HCT116 (cell line): ENCODE results near the gene PLB1. TPM values are rescaled to one million over a fixed set of nuclear protein-coding genes. Genes with fewer than 3 reads are reported as not detected.

Experiments used
- ATAC-seq: fragments of 200-7000 bp; cut with Tn5 transposase; 2 replicates; pipeline ENCODE4 v1.9.1; 2020; ENCODE audit warnings: mild to moderate bottlenecking, moderate library complexity
- BruUV-seq: library from RNA; stranded (reverse); fragments of 400-500 nt; replicated peaks from 2 replicates; lab custom pipeline; 2021; lab: Mats Ljungman, UMichigan
- CTCF ChIA-PET: fragments of 300-600 bp; sonication (Branson Sonifier 250); formaldehyde crosslinking; loops from one replicate; lab custom pipeline; 2021; ENCODE audit warnings: antibody characterized with exemption; lab: Charles Lee
- POLR2A ChIA-PET: fragments of 300-600, 350-600 bp; sonication (Branson Sonifier 250); formaldehyde crosslinking; loops from one replicate; lab custom pipeline; 2021; ENCODE audit warnings: antibody characterized with exemption; lab: Charles Lee
- RAD21 ChIA-PET, 2 experiments: fragments of 300-600 bp; sonication (Branson Sonifier 250); formaldehyde crosslinking; loops; one replicate each; lab custom pipeline; 2023; ENCODE audit warnings: low total read pairs in 2 of 2; ENCODE audit not compliant: uncharacterized antibody in 2 of 2, unreplicated experiment in 2 of 2, low non-redundant PET in 1 of 2; lab: Charles Lee
- DNase-seq: peaks from one replicate; pipeline ENCODE4 v3.0.0-alpha.2; 2010; ENCODE audit warnings: low read depth, low spot score
- H2AFZ ChIP-seq: fragments of 200-600 bp; shearing (Covaris generic), sonication (generic); 2 replicates; pipeline ENCODE4 v1.6.1; 2017; ENCODE audit warnings: low read depth, mixed run types, mixed read lengths, antibody characterized with exemption, low read length; ENCODE audit not compliant: poor library complexity, severe bottlenecking
- H3K27ac ChIP-seq: 2 replicates; pipeline ENCODE4 v1.5.1; 2012; ENCODE audit warnings: low read depth, low read length
- H3K27me3 ChIP-seq: fragments of 200-600 bp; sonication (generic); 2 replicates; pipeline ENCODE4 v1.6.1; 2016; ENCODE audit warnings: mixed run types, low read length, mixed read lengths; ENCODE audit not compliant: insufficient read depth
- H3K36me3 ChIP-seq, 2 experiments: fragments of 200-500 bp in 1 of 2; fragments of 200-600 bp in 1 of 2; sonication (Bioruptor generic) in 1 of 2; sonication (generic) in 1 of 2; 2 replicates each; pipeline versions ENCODE4 v1.5.1 to v1.6.1; 2014 to 2016; ENCODE audit warnings: low read length in 2 of 2, inconsistent platforms in 1 of 2, mixed read lengths in 1 of 2, mixed run types in 1 of 2; ENCODE audit not compliant: insufficient read depth in 2 of 2, control insufficient read depth in 1 of 2
- H3K4me1 ChIP-seq, 2 experiments: fragments of 200-600 bp in 1 of 2; sonication (generic) in 1 of 2; 2 replicates each; pipeline versions ENCODE4 v1.5.1 to v1.6.1; 2012 to 2017; ENCODE audit warnings: low read length in 2 of 2, inconsistent platforms in 1 of 2, mild to moderate bottlenecking in 1 of 2, mixed read lengths in 1 of 2, mixed run types in 1 of 2, moderate library complexity in 1 of 2; ENCODE audit not compliant: insufficient read depth in 2 of 2, control insufficient read depth in 1 of 2
- H3K4me2 ChIP-seq: fragments of 200-600 bp; sonication (generic); 2 replicates; pipeline ENCODE4 v1.6.1; 2017; ENCODE audit warnings: mixed run types, low read length, mixed read lengths
- H3K4me3 ChIP-seq, 2 experiments: fragments of 200-600 bp in 1 of 2; sonication (generic) in 1 of 2; replicated peaks in 1 of 2; 2 replicates each; pipeline ENCODE4 v1.5.1; 2011 to 2016; ENCODE audit warnings: low read length in 2 of 2, control low read depth in 1 of 2, low read depth in 1 of 2, mild to moderate bottlenecking in 1 of 2, mixed read lengths in 1 of 2, mixed run types in 1 of 2
- H3K79me2 ChIP-seq: fragments of 200-600 bp; sonication (generic); 2 replicates; pipeline ENCODE4 v1.6.1; 2017; ENCODE audit warnings: mild to moderate bottlenecking, mixed run types, low read length, moderate library complexity, mixed read lengths; ENCODE audit not compliant: insufficient read depth
- H3K9ac ChIP-seq: fragments of 200-600 bp; sonication (generic); 2 replicates; pipeline ENCODE4 v1.6.1; 2016; ENCODE audit warnings: low read length, mixed read lengths
- H3K9me2 ChIP-seq: fragments of 200-600 bp; sonication (generic), shearing (Covaris generic); 2 replicates; pipeline ENCODE4 v1.6.1; 2017; ENCODE audit warnings: mixed run types, mild to moderate bottlenecking, moderate library complexity; ENCODE audit not compliant: insufficient read depth
- H3K9me3 ChIP-seq, 2 experiments: fragments of 200-500 bp in 1 of 2; fragments of 200-600 bp in 1 of 2; sonication (Bioruptor generic) in 1 of 2; sonication (generic) in 1 of 2; 2 replicates each; pipeline ENCODE4 v1.6.1; 2014 to 2017; ENCODE audit warnings: low read length in 2 of 2, mixed read lengths in 2 of 2, inconsistent platforms in 1 of 2, low read depth in 1 of 2, mild to moderate bottlenecking in 1 of 2, mixed run types in 1 of 2, moderate library complexity in 1 of 2; ENCODE audit not compliant: control insufficient read depth in 1 of 2, insufficient read depth in 1 of 2
- H4K20me1 ChIP-seq: fragments of 200-600 bp; sonication (generic), shearing (Covaris generic); 2 replicates; pipeline ENCODE4 v1.6.1; 2017; ENCODE audit warnings: mixed run types, mild to moderate bottlenecking, moderate library complexity; ENCODE audit not compliant: insufficient read depth
- CBX3 ChIP-seq: IDR thresholded peaks from 2 replicates; pipeline ENCODE4 v1.6.1; 2012; ENCODE audit warnings: low read depth
- CTCF ChIP-seq, 3 experiments: fragments of 200-600 bp in 1 of 3; sonication (generic) in 1 of 3; IDR thresholded peaks in 2 of 3; conservative IDR thresholded peaks in 1 of 3; 2 replicates each; pipeline ENCODE4 v1.5.1; 2012 to 2017; ENCODE audit warnings: low read depth in 2 of 3, low read length in 2 of 3, antibody characterized with exemption in 1 of 3, borderline replicate concordance in 1 of 3, control low read depth in 1 of 3, mild to moderate bottlenecking in 1 of 3, mixed read lengths in 1 of 3, mixed run types in 1 of 3, moderate library complexity in 1 of 3; ENCODE audit not compliant: insufficient read depth in 1 of 3
- EGR1 ChIP-seq: IDR thresholded peaks from 2 replicates; pipeline ENCODE4 v1.6.1; 2012; ENCODE audit warnings: low read depth
- EZH2 ChIP-seq: fragments of 200-600 bp; sonication (generic); IDR thresholded peaks from 2 replicates; pipeline ENCODE4 v1.6.1; 2017; ENCODE audit warnings: antibody characterized with exemption, mixed run types
- EZH2phosphoT487 ChIP-seq: fragments of 200-600 bp; IDR thresholded peaks from 2 replicates; pipeline ENCODE4 v1.6.1; 2018; ENCODE audit warnings: antibody characterized with exemption, borderline replicate concordance
- FOSL1 ChIP-seq: IDR thresholded peaks from 2 replicates; pipeline ENCODE4 v1.6.1; 2012; ENCODE audit warnings: low read depth
- JUND ChIP-seq: IDR thresholded peaks from 2 replicates; pipeline ENCODE4 v1.6.1; 2012
- POLR2A ChIP-seq: IDR thresholded peaks from 2 replicates; pipeline ENCODE4 v1.7.0; 2011; ENCODE audit warnings: borderline replicate concordance; ENCODE audit not compliant: insufficient read depth, insufficient read length; ENCODE audit errors: extremely low read depth
- POLR2AphosphoS5 ChIP-seq: IDR thresholded peaks from 2 replicates; pipeline ENCODE4 v1.6.1; 2011; ENCODE audit warnings: mild to moderate bottlenecking, low read depth, low read length, moderate library complexity
- SIN3A ChIP-seq: IDR thresholded peaks from 2 replicates; pipeline ENCODE4 v1.6.1; 2012; ENCODE audit warnings: low read depth
- YY1 ChIP-seq: IDR thresholded peaks from 2 replicates; pipeline ENCODE4 v1.6.1; 2011; ENCODE audit warnings: low read length, low read depth, moderate library complexity, mild to moderate bottlenecking; ENCODE audit not compliant: insufficient replicate concordance; ENCODE audit errors: extremely low read depth
- ZFX ChIP-seq: fragments of 450-650 bp; IDR thresholded peaks from 2 replicates; pipeline ENCODE4 v1.6.1; 2017
- ZNF274 ChIP-seq: fragments of 200-500 bp; sonication (Bioruptor generic); IDR thresholded peaks from 2 replicates; pipeline ENCODE4 v1.6.1; 2014; ENCODE audit warnings: mild to moderate bottlenecking, low read depth, low read length, inconsistent platforms
- intact Hi-C: fragments of 100-400 bp; cut with micrococcal nuclease; formaldehyde crosslinking; loops from 2 replicates; pipeline ENCODE4 v1.10.0; 2022
- total RNA-seq: library from RNA; stranded (reverse); gene quantifications from one replicate; pipeline ENCODE4 v1.2.1, GENCODE V29; 2021; ENCODE audit not compliant: unreplicated experiment
- TF ChIP-seq, protein P1 (sequence below): IDR thresholded peaks from 2 replicates; pipeline ENCODE4 v1.6.1; 2012
- TF ChIP-seq, protein P2 (sequence below): IDR thresholded peaks from 2 replicates; pipeline ENCODE4 v1.6.1; 2012; ENCODE audit warnings: low read depth

Gene PLB1
- total RNA-seq, 1 experiment from 2014 or later = 0.49 TPM

- no peak for ATAC-seq
Measured at GRCh38 chr2:28633204-28633603, 137.3 kb downstream of the PLB1 start.

DNA sequence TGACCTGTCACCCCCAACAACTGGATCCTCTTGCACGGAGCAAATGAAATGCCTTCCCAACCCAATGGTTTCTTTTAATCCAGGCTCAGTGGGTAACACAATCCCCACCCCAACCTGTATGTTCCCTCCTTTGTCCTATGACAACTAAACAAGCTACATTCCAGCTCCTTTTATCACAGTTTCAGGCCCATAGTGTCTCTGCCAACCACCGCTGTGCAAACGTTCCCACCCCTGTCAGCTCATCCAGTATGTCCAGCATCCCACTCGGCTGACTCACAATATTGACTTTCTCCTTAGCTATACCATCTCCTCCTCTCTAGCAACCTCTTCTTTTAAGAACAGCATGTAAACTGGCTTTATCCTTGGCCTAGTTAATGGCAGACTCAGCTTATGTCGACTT, 137.9 kb downstream of the PLB1 start:
- H3K36me3 ChIP-seq = no peaks in the 10 kb centered on the region
- no peaks in the 10 kb centered on the region for H3K27me3 ChIP-seq
- no peaks in the 10 kb centered on the region for H3K9me3 ChIP-seq
- BruUV-seq = no TSS peak
- peak overlapping the region; percentile 12; the same call in 1 of the 2 replicates for H3K4me2 ChIP-seq
- POLR2A ChIA-PET = no interaction called here
- intact Hi-C loops = no loop called here
- H3K9ac ChIP-seq = no peak overlapping the region
- CTCF ChIA-PET = no interaction called here
- no peak for DNase-seq
- no peaks in the 10 kb centered on the region for H3K9me2 ChIP-seq
- H3K4me3 ChIP-seq = no peak overlapping the region
- no peak for TF ChIP-seq EZH2phosphoT487
- no peak for TF ChIP-seq ZNF274
- TF ChIP-seq, protein P1, sequence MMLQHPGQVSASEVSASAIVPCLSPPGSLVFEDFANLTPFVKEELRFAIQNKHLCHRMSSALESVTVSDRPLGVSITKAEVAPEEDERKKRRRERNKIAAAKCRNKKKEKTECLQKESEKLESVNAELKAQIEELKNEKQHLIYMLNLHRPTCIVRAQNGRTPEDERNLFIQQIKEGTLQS = no peak
- no peak for TF ChIP-seq CBX3
- TF ChIP-seq EGR1 = no peak
- TF ChIP-seq, protein P2, sequence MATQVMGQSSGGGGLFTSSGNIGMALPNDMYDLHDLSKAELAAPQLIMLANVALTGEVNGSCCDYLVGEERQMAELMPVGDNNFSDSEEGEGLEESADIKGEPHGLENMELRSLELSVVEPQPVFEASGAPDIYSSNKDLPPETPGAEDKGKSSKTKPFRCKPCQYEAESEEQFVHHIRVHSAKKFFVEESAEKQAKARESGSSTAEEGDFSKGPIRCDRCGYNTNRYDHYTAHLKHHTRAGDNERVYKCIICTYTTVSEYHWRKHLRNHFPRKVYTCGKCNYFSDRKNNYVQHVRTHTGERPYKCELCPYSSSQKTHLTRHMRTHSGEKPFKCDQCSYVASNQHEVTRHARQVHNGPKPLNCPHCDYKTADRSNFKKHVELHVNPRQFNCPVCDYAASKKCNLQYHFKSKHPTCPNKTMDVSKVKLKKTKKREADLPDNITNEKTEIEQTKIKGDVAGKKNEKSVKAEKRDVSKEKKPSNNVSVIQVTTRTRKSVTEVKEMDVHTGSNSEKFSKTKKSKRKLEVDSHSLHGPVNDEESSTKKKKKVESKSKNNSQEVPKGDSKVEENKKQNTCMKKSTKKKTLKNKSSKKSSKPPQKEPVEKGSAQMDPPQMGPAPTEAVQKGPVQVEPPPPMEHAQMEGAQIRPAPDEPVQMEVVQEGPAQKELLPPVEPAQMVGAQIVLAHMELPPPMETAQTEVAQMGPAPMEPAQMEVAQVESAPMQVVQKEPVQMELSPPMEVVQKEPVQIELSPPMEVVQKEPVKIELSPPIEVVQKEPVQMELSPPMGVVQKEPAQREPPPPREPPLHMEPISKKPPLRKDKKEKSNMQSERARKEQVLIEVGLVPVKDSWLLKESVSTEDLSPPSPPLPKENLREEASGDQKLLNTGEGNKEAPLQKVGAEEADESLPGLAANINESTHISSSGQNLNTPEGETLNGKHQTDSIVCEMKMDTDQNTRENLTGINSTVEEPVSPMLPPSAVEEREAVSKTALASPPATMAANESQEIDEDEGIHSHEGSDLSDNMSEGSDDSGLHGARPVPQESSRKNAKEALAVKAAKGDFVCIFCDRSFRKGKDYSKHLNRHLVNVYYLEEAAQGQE = no peak
- no peak for TF ChIP-seq JUND
- TF ChIP-seq EZH2 = no peak
- TF ChIP-seq ZFX = no peak
- TF ChIP-seq POLR2AphosphoS5 = no peak
- no peak for TF ChIP-seq CTCF (IDR thresholded peaks at IDR 0.05 in 2 of 3, conservative IDR thresholded peaks at IDR 0.05 in 1 of 3; ENCODE audit: borderline replicate concordance in 1 of 3, insufficient read depth in 1 of 3, low read depth in 2 of 3, low read length in 2 of 3)
- no peak for TF ChIP-seq SIN3A
- no peaks in the 10 kb centered on the region for H4K20me1 ChIP-seq
- RAD21 ChIA-PET = no interaction called here
- H3K4me1 ChIP-seq = peaks cover 0 to 11% of the 10 kb centered on the region in 2 experiments; a peak in 1 of 4 replicates
- ATAC-seq = 0 out of 2 replicates have a peak, but pooled peaks have one; percentile 52
- no peaks in the 10 kb centered on the region for H3K79me2 ChIP-seq
- H3K27ac ChIP-seq = no peak overlapping the region
- H2AFZ ChIP-seq = no peak overlapping the region

More at GRCh38 chr2:28633204-28633603, 137.3 kb downstream of the PLB1 start:
- Histone ChIP-seq H3K79me2 (no peaks in the 10 kb centered on the region), H3K9me3 (no peaks in the 10 kb centered on the region), H3K4me1 (peaks cover 0 to 11% of the 10 kb centered on the region in 2 experiments; a peak in 1 of 4 replicates), H3K27me3 (no peaks in the 10 kb centered on the region), H2AFZ (no peak overlapping the region), H3K36me3 (no peaks in the 10 kb centered on the region), H3K27ac (no peak overlapping the region), H3K9me2 (no peaks in the 10 kb centered on the region), H3K4me2 (no peak overlapping the region), H4K20me1 (no peaks in the 10 kb centered on the region), H3K9ac (no peak overlapping the region), H3K4me3 (no peak overlapping the region)
- BruUV-seq = no TSS peak
- ChIA-PET CTCF (no interaction called here), POLR2A (no interaction called here), RAD21 (no interaction called here)
- TF ChIP-seq EGR1 (no peak), ZNF274 (no peak), POLR2A (no peak), YY1 (no peak), FOSL1 (no peak), ZFX (no peak)
- no peak for DNase-seq
- intact Hi-C loops = no loop called here
